HG03521 (cell line): Measurements from ENCODE around the gene PRKCD.
"Not testable (repeated sequence)": the region's sequence is repeated elsewhere in the genome, so short reads cannot be mapped to it uniquely, and the experiment has no call there.

Experiments used
- ATAC-seq: cut with Tn5 transposase; IDR thresholded peaks from one replicate; pipeline ENCODE4 v1.9.1; 2021; ENCODE audit warnings: mild to moderate bottlenecking, moderate library complexity; ENCODE audit not compliant: unreplicated experiment

The PRKCD gene

GRCh38 chr3:53139906-53140846 lies 20.8 kb upstream of the PRKCD start:
- no peak for ATAC-seq

- ATAC-seq, result no peak
Measured at GRCh38 chr3:53140847-53141845, 19.9 kb upstream of the PRKCD start.

DNA sequence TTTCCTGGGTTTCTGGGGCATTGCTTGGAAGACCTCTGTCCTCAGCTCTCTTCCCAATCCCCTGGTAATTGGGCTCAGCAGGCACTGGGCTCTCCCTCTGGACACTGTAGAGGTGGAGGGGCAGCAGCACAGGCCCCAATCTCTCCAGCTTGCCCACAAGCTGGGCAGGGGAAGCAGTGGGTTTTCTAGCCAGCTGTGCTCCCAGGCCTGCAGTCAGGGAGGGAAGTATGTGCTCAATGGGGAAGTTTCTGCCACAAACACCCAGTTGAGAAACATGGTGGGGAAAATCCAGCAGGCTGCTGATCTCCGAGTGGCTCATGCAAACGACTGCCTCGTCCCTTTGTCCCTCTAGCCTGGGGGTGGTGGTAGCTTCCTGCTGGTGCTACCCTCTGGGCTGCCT lies 18.0 kb upstream of the PRKCD start:
- ATAC-seq, result no peak

DNA sequence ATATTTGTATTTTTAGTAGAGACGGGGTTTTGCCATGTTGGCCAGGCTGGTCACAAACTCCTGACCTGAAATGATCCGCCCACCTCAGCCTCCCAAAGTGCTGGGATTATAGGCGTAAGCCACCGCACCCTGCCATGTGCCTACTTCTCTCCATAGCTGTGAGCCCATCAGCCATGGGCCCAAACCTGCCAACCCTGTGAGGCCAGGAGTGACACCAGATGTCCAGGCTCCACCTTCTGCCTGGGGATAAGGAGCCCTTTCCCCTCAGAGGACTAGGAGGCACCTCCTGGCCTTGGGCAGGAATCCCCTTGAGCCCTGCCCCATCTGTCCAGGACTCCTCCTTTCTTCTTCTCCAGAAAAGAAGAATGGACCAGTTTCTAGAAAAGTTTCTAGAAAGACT lies 16.6 kb upstream of the PRKCD start:
- ATAC-seq, result no peak

GRCh38 chr3:53144862-53145712 lies 15.9 kb upstream of the PRKCD start:
- no peak for ATAC-seq

DNA sequence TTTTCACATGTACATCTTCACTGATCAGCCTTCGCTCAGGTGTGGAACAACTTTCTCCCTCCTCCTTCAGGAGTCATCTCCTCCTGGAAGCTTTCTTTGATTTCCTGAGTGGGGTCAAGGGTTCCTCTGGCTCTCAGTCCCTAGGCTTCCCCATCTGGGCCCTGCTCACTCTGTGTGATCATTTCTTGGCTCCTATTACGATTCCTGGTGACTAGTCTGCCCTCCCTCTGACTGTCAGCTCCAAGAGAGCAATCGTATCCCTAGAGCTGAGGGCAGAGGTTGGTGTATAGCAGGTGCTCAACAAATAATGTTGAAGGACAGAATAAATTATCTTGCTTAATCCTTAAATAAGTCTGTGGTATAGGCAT lies 15.3 kb upstream of the PRKCD start:
- ATAC-seq, result no peak

GRCh38 chr3:53146319-53146891 lies 14.6 kb upstream of the PRKCD start:
- no peak for ATAC-seq

- no peak for ATAC-seq
Measured at GRCh38 chr3:53147151-53147902, 13.7 kb upstream of the PRKCD start.

GRCh38 chr3:53147903-53148400 lies 13.1 kb upstream of the PRKCD start:
- ATAC-seq, result no peak

GRCh38 chr3:53149006-53149690 lies 11.9 kb upstream of the PRKCD start:
- ATAC-seq, result no peak

DNA sequence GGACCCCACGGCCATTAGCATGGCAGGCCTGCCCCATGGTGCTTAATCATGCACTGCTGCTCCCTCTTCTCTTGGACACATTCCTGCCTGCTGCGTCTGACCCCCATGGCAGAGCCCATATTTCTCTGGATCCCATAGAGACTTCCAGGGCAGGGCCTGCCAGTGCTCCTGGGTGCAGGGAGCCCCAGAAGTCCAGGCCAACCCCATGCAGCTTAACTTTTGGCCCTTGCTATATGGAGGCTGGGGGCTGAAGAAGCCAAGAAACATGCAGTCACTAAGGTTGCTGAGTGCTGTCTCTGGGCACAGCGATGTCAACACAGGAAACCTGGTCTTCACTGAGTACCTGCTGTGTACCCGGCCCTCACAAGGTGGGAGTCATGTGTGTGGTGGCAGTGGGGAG lies 11.3 kb upstream of the PRKCD start:
- ATAC-seq, result no peak

- no peak for ATAC-seq
Measured at GRCh38 chr3:53150247-53151085, 10.5 kb upstream of the PRKCD start.

- not testable (repeated sequence) for ATAC-seq
Measured at GRCh38 chr3:53151086-53151438, 9.9 kb upstream of the PRKCD start.

DNA sequence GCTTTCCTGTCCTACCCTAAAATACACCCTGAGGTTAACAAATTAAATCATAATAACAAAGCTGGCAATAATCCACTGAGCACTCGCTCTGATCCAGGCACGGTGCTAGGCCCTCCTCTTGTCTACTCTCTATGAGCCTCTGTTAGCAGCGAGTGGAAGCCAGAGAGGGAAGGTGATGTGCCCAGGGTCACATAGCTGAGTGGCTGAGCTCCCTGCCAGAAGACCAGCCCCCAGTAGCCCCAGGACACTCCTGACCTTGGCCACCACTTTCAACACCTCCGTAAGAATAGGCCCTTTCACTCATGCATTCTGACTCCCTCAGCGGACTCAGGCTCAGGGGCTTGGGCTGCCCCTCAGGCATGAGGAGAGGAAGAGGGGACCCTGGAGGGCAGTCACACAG lies 9.5 kb upstream of the PRKCD start:
- ATAC-seq, result no peak

GRCh38 chr3:53151870-53152660 lies 8.9 kb upstream of the PRKCD start:
- no peak for ATAC-seq

- ATAC-seq, result no peak
Measured at GRCh38 chr3:53153264-53153823, 7.7 kb upstream of the PRKCD start.

- ATAC-seq, result no peak
Measured at GRCh38 chr3:53153980-53154379, 7.0 kb upstream of the PRKCD start.
